K562 (cell line): ENCODE results near the gene RGS3.

Source experiments
- ATF2 ChIP-seq: sonication (generic); formaldehyde crosslinking; IDR thresholded peaks from 2 replicates; pipeline ENCODE4 v1.8.1; 2022; ENCODE audit warnings: missing genetic modification reagents
- DPF2 ChIP-seq: fragments of 450-650 bp; IDR thresholded peaks from 2 replicates; pipeline ENCODE4 v1.6.1; 2016
- GATA2 ChIP-seq: sonication (generic); formaldehyde crosslinking; IDR thresholded peaks from 2 replicates; pipeline ENCODE4 v1.4.0; 2020; ENCODE audit warnings: mild to moderate bottlenecking, missing genetic modification reagents
- ID3 ChIP-seq, 2 experiments: fragments of 250-450 bp in 1 of 2; fragments of 450-650 bp in 1 of 2; sonication (Bioruptor Pico) in 1 of 2; IDR thresholded peaks; 2 replicates each; pipeline versions ENCODE4 v1.6.1 to v1.8.0; 2016 to 2021; ENCODE audit warnings: mild to moderate bottlenecking in 2 of 2, moderate library complexity in 2 of 2, missing compliant biosample characterization in 1 of 2, missing genetic modification characterization in 1 of 2
- MXI1 ChIP-seq: IDR thresholded peaks from 2 replicates; pipeline ENCODE4 v1.6.1; 2011; ENCODE audit warnings: low read depth, mild to moderate bottlenecking, improper control_type of control experiment, low read length
- SMAD1 ChIP-seq: fragments of 150-350 bp; IDR thresholded peaks from 2 replicates; pipeline ENCODE4 v1.6.1; 2014; ENCODE audit warnings: low read length, low read depth; ENCODE audit not compliant: partially characterized antibody
- SP1 ChIP-seq: sonication (generic); formaldehyde crosslinking; IDR thresholded peaks from 2 replicates; pipeline ENCODE4 v1.8.1; 2022; ENCODE audit warnings: mild to moderate bottlenecking, missing genetic modification reagents
- XRCC4 ChIP-seq: IDR thresholded peaks from one replicate; pipeline ENCODE4 v1.6.1; 2011; ENCODE audit not compliant: insufficient read depth, insufficient read length; ENCODE audit errors: extremely low read depth
- TF ChIP-seq, protein P1 (sequence below), 3 experiments: IDR thresholded peaks in 2 of 3; conservative IDR thresholded peaks in 1 of 3; 2 replicates each; pipeline ENCODE4 v1.5.1; 2011 to 2012; ENCODE audit warnings: low read length in 3 of 3, mild to moderate bottlenecking in 3 of 3, control low read depth in 2 of 3, improper control_type of control experiment in 1 of 3, inconsistent platforms in 1 of 3, low read depth in 1 of 3, mixed read lengths in 1 of 3, moderate library complexity in 1 of 3; ENCODE audit not compliant: insufficient read depth in 2 of 3
- TF ChIP-seq, protein P2 (sequence below), 2 experiments: IDR thresholded peaks; 2 replicates each; pipeline ENCODE4 v1.6.1; 2011; ENCODE audit warnings: borderline replicate concordance in 1 of 2, control low read depth in 1 of 2, low read depth in 1 of 2, low read length in 1 of 2, mild to moderate bottlenecking in 1 of 2, mixed read lengths in 1 of 2, moderate library complexity in 1 of 2; ENCODE audit not compliant: insufficient read depth in 1 of 2, insufficient read length in 1 of 2, poor library complexity in 1 of 2, severe bottlenecking in 1 of 2; ENCODE audit errors: extremely low read depth in 1 of 2
- TF ChIP-seq, protein P3 (sequence below): sonication (generic); formaldehyde crosslinking; IDR thresholded peaks from 2 replicates; pipeline ENCODE4 v1.8.1; 2022; ENCODE audit warnings: missing genetic modification reagents

- TF ChIP-seq XRCC4: no peak
- TF ChIP-seq, protein P1, sequence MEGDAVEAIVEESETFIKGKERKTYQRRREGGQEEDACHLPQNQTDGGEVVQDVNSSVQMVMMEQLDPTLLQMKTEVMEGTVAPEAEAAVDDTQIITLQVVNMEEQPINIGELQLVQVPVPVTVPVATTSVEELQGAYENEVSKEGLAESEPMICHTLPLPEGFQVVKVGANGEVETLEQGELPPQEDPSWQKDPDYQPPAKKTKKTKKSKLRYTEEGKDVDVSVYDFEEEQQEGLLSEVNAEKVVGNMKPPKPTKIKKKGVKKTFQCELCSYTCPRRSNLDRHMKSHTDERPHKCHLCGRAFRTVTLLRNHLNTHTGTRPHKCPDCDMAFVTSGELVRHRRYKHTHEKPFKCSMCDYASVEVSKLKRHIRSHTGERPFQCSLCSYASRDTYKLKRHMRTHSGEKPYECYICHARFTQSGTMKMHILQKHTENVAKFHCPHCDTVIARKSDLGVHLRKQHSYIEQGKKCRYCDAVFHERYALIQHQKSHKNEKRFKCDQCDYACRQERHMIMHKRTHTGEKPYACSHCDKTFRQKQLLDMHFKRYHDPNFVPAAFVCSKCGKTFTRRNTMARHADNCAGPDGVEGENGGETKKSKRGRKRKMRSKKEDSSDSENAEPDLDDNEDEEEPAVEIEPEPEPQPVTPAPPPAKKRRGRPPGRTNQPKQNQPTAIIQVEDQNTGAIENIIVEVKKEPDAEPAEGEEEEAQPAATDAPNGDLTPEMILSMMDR (IDR thresholded peaks at IDR 0.05 in 2 of 3, conservative IDR thresholded peaks at IDR 0.05 in 1 of 3; ENCODE audit: insufficient read depth in 2 of 3, low read depth in 1 of 3, low read length in 3 of 3): no peak
- TF ChIP-seq DPF2: no peak
- TF ChIP-seq ID3 (CRISPR knock-in tag; IDR thresholded peaks at IDR 0.05): no peak
- no peak for TF ChIP-seq ID3 (tag; IDR thresholded peaks at IDR 0.05)
- no peak for TF ChIP-seq GATA2 (CRISPR knock-in tag)
- TF ChIP-seq ATF2 (CRISPR knock-in tag): no peak
- no peak for TF ChIP-seq SP1 (CRISPR knock-in tag)
- TF ChIP-seq, protein P2, sequence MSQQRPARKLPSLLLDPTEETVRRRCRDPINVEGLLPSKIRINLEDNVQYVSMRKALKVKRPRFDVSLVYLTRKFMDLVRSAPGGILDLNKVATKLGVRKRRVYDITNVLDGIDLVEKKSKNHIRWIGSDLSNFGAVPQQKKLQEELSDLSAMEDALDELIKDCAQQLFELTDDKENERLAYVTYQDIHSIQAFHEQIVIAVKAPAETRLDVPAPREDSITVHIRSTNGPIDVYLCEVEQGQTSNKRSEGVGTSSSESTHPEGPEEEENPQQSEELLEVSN (IDR thresholded peaks at IDR 0.05; ENCODE audit: borderline replicate concordance in 1 of 2, extremely low read depth in 1 of 2, insufficient read depth in 1 of 2, insufficient read length in 1 of 2, low read depth in 1 of 2, low read length in 1 of 2, poor library complexity in 1 of 2, severe bottlenecking in 1 of 2): no peak
- no peak for TF ChIP-seq SMAD1
- no peak for TF ChIP-seq MXI1
- TF ChIP-seq, protein P3, sequence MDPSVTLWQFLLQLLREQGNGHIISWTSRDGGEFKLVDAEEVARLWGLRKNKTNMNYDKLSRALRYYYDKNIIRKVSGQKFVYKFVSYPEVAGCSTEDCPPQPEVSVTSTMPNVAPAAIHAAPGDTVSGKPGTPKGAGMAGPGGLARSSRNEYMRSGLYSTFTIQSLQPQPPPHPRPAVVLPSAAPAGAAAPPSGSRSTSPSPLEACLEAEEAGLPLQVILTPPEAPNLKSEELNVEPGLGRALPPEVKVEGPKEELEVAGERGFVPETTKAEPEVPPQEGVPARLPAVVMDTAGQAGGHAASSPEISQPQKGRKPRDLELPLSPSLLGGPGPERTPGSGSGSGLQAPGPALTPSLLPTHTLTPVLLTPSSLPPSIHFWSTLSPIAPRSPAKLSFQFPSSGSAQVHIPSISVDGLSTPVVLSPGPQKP (CRISPR knock-in tag): no peak
Observed at GRCh38 chr9:113626735-113627495, 163.4 kb downstream of the RGS3 start.
